OCI-LY3 (cell line): ENCODE measurements around the gene TTC7B.

ENCODE experiments used
- EZH2phosphoT487 ChIP-seq: fragments of 200-600 bp; shearing (Covaris generic); IDR thresholded peaks from 2 replicates; pipeline ENCODE4 v1.6.1; 2018; ENCODE audit warnings: antibody characterized with exemption, mixed run types, low read depth
- TF ChIP-seq, protein P1 (sequence below): fragments of 200-600, 300-600 bp; sonication (generic); IDR thresholded peaks from 2 replicates; pipeline ENCODE4 v1.5.1; 2014; ENCODE audit warnings: antibody characterized with exemption, low read length, low read depth

GRCh38 chr14:90717916-90718315, 98.3 kb downstream of the TTC7B start:
- TF ChIP-seq, protein P1, sequence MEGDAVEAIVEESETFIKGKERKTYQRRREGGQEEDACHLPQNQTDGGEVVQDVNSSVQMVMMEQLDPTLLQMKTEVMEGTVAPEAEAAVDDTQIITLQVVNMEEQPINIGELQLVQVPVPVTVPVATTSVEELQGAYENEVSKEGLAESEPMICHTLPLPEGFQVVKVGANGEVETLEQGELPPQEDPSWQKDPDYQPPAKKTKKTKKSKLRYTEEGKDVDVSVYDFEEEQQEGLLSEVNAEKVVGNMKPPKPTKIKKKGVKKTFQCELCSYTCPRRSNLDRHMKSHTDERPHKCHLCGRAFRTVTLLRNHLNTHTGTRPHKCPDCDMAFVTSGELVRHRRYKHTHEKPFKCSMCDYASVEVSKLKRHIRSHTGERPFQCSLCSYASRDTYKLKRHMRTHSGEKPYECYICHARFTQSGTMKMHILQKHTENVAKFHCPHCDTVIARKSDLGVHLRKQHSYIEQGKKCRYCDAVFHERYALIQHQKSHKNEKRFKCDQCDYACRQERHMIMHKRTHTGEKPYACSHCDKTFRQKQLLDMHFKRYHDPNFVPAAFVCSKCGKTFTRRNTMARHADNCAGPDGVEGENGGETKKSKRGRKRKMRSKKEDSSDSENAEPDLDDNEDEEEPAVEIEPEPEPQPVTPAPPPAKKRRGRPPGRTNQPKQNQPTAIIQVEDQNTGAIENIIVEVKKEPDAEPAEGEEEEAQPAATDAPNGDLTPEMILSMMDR, result no peak
- no peak for TF ChIP-seq EZH2phosphoT487
